Measurements from ENCODE around the gene MAGI1.

MAGI1 gene

DNA sequence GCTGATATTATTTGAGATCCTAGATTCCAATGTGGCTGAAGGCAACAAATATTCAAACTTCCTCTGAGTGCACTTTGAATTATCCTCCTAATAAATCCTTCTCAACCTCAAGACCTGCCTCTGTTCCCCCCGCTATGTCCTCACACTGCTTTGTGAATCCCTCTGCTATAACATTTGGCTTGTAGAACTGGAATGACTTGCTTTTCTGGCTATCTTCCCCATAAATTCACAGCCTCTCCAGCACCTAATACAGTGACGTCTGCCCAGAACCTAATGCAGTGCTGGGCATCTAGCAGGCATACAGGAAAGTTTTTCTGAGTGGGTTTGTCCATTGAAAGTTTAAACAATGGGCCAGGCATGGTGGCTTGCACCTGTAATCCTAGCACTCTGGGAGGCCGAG lies 707.0 kb downstream of the MAGI1 start:
- no peak for DNase-seq
- intact Hi-C loops (cut with DNase I): no loop called here

DNA sequence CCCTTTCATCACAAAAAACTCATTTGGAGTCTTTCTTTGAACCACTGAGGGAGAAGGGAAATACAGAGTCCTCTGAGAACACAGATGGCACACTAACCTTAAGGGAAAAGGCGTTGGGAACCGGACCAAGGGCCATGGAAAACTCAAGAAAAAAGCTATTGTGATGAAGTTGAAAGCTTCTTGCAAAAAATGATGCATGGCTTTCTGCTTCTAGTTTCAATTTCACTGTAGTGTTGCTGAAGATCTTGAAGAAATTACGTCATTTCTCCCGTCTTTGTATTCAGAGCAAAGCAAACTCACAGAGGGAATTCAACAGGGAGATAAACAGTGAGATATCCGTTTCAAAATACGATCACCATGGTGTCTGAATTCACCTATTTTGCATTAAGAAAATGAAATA lies 708.6 kb downstream of the MAGI1 start:
- no peak for DNase-seq
- intact Hi-C loops (cut with DNase I): no loop called here

DNA sequence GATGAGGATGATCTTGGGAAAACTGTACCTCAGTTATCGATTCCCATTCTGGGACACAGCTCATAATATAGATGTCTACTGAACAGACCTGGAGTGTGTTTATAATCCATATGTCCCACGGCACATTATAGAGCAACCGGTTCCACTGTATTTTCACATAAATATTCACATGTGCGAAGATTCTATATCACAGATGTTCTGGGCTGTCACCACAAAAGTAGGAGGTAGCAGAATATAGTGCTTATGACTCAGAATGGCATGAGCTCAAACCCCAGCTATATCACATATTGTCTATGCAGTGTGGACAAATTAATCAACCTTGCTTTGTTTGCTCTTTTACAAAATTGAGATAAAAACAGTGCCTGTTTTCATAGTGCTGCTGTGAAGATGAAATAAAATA lies 710.6 kb downstream of the MAGI1 start:
- no peak for DNase-seq
- intact Hi-C loops (cut with DNase I): no loop called here

DNA sequence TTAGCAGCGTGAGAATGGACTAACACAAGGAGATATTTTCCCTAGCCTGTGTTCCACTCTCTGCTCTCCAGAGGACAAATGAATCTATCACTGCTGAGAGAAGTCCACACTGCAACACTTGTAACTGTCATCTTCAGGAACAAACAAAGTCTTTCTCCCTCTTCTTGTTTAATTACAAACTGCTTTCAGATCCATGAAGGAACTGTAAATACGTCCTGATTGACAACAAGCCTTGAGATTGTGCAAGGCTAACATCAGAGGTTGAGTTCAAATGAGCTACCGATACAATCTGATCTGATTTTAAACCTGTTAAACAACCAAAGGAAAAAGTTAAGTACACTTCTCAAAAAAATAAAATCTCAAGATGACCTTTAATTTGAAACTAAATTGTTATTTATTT lies 712.1 kb downstream of the MAGI1 start:
- intact Hi-C loops (cut with DNase I): no loop called here
- DNase-seq: no peak

DNA sequence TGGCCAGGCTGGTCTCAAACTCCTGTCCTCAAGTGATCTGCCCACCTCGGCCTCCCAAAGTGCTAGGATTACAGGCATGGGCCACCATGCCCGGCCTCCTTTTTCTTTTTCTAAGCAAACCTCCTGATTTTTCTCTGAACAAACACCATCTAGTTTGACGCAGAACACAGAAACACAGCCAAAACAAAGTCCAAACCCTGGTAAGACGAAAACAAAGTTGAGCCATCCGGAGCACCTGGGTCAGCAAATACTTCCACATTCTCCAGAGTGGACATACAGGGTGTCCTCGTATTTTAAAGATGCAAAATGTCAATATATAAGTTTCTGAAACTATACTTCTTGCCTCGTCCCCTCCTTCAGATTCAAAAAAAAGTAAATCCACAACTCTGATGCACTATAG lies 715.8 kb downstream of the MAGI1 start:
- intact Hi-C loops (cut with DNase I): no loop called here
- DNase-seq: no peak

DNA sequence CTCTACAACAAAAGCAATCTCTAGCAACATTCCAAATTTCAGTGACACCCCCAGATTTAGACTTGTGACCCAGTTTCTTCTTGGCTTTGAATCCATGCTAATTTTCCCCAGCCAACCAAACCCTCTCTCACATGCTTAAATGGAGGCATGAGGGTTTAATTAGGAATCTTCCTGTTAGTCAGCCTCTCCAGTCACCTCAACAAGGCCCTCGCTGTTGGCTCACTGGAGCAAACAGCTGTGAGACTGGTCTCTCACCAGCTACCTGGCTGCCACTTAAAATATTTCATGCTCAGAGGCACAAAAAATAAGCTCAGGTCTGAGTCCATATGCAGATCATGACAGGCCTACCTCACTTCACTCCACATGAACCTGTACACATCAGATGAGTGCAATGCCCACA lies 720.5 kb downstream of the MAGI1 start:
- intact Hi-C loops (cut with DNase I): no loop called here
- peak in 1 of 10 donors; percentile 72 for DNase-seq

DNA sequence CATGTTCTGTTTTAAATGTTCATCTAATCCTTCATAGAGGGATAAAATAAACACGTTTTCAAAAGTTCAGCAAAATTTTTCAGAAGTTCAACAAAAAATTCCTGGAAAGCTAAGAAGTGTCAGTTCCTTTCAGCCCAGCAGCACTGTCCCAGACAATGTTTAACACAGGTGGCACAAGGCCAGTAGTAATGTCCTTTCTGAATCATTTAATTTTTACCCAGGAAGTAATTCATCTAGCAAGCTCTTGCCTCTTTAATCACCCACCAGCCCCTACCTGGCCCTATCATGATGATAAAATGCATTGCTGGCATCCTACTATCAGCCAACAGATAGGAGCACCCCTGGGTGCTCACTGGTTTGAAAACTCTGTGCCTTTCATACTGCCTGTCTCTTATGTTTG lies 723.8 kb downstream of the MAGI1 start:
- no peak for DNase-seq
- intact Hi-C loops (cut with DNase I): no loop called here

DNA sequence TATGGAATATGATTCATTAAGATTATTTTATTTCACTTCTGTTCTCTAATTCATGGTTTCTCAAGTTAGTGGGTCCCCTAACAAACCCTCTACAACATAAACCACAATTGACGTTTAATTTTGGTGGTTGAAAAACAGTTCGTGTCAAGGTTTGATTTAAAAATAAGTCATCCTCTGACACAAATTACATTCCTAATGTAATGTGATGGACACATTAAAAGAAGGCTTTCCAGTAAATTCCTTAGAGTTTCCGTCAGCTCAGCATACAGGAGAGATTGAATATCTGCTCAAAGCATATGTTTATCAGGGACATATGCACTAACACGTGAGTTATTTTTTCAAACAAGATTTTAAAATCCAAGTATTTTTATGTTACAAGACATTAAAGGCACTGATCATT lies 724.4 kb downstream of the MAGI1 start:
- intact Hi-C loops (cut with DNase I): no loop called here
- no peak for DNase-seq

DNA sequence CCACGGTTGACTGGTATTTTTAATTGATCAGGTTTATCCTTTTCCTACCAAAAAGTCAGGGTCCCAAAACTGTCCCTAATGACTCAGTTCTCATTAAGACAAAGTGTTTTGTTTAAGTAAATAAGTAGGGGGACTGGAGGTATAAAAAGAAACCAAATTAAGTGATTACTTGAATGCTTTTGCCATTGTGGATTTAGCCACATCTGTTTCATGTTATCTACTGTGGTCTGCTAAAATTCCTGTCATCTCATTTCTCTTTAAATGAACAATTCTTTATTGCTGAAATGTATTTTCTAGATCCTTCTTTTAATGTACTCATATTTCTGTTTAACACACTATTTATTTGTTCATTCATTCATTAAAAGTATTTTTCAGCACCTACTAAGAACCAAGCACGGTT lies 725.1 kb downstream of the MAGI1 start:
- no peak for DNase-seq
- intact Hi-C loops (cut with DNase I): no loop called here

DNA sequence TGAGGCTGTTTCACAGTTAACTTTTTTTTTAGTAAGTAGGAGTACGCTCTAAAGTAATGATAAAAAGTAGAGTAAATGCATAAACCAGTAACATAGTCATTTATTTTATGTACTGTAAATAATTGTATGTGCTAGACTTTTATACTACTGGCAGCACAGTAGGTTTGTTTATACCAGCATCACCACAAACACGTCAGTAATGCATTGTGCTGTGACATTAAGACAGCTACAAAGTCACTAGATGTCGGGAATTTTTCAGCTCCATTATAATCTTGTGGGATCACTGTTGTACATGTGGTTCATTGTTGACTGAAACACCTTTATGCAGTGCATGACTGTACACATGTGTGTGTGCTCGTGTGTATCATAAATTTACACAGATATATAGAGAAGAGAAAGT lies 732.9 kb downstream of the MAGI1 start:
- intact Hi-C loops (cut with DNase I): no loop called here
- DNase-seq: no peak

Data from posterior cingulate gyrus (tissue), 11 donors.